Stimulated activated memory B cell treated with anti-CD40 and anti-IgM and Interleukin-4, amounts not matched to agents 10 μg/mL and 1 μg/mL and 100 μg/mL, for 72 hours (primary cell): ENCODE results near the gene SUN5.

Source experiments
- ATAC-seq: fragments of 150-1000 bp; cut with Tn5 transposase; 2 replicates; pipeline ENCODE4 v1.10.0; 2021
- H3K27ac Mint-ChIP-seq: one replicate; pipeline ENCODE4 v1.8.0; 2022; ENCODE audit warnings: mild to moderate bottlenecking, mixed read lengths
- H3K27me3 Mint-ChIP-seq: one replicate; pipeline ENCODE4 v1.8.0; 2022; ENCODE audit warnings: mixed read lengths
- H3K36me3 Mint-ChIP-seq: one replicate; pipeline ENCODE4 v1.8.0; 2022; ENCODE audit warnings: mixed read lengths
- H3K4me1 Mint-ChIP-seq: one replicate; pipeline ENCODE4 v1.8.0; 2022; ENCODE audit warnings: mixed read lengths
- H3K4me3 Mint-ChIP-seq: one replicate; pipeline ENCODE4 v1.8.0; 2022; ENCODE audit warnings: mild to moderate bottlenecking, moderate library complexity, mixed read lengths
- H3K9me3 Mint-ChIP-seq: one replicate; pipeline ENCODE4 v1.8.0; 2022; ENCODE audit warnings: mixed read lengths

The SUN5 gene

GRCh38 chr20:33010133-33010504 lies 5.9 kb upstream of the SUN5 start:
- Mint-ChIP-seq H3K4me3 (no peak overlapping the region), H3K27ac (no peak overlapping the region)

GRCh38 chr20:33009214-33010132 lies 5.2 kb upstream of the SUN5 start:
- peaks cover 4% of the 10 kb centered on the region for H3K9me3 Mint-ChIP-seq
- H3K4me3 Mint-ChIP-seq, result no peak overlapping the region
- ATAC-seq, result no peak
- peaks cover 8% of the 10 kb centered on the region for H3K4me1 Mint-ChIP-seq
- H3K27ac Mint-ChIP-seq, result no peak overlapping the region
- no peaks in the 10 kb centered on the region for H3K27me3 Mint-ChIP-seq
- H3K36me3 Mint-ChIP-seq, result peaks cover 5% of the 10 kb centered on the region

More at GRCh38 chr20:33010133-33010504, 5.9 kb upstream of the SUN5 start:
- Mint-ChIP-seq H3K9me3 (peaks cover 3% of the 10 kb centered on the region), H3K36me3 (peaks cover 4% of the 10 kb centered on the region), H3K27me3 (peaks cover 5% of the 10 kb centered on the region), H3K4me1 (peaks cover 8% of the 10 kb centered on the region)
- ATAC-seq, result no peak

GRCh38 chr20:33008336-33009213 lies 4.3 kb upstream of the SUN5 start:
- Mint-ChIP-seq H3K36me3 (peaks cover 5% of the 10 kb centered on the region), H3K9me3 (peaks cover 4% of the 10 kb centered on the region), H3K27me3 (no peaks in the 10 kb centered on the region), H3K4me1 (peaks cover 8% of the 10 kb centered on the region), H3K4me3 (no peak overlapping the region), H3K27ac (no peak overlapping the region)
- ATAC-seq, result no peak

- Mint-ChIP-seq H3K9me3 (peaks cover 4% of the 10 kb centered on the region), H3K4me1 (peaks cover 8% of the 10 kb centered on the region), H3K4me3 (no peak within 1 kb of the TSS), H3K27ac (no peak within 1 kb of the TSS), H3K36me3 (peaks cover 5% of the 10 kb centered on the region), H3K27me3 (no peaks in the 10 kb centered on the region)
- ATAC-seq, result no peak
Measured at GRCh38 chr20:33007376-33008335, 3.4 kb upstream of the SUN5 start, which contains the start of gene BPIFB2. BPIFB2 (plus strand) TSS chr20:33007704; CDS start chr20:33008575, 871 bp downstream.

GRCh38 chr20:33006776-33007375 lies 2.6 kb upstream of the SUN5 start:
- no peak overlapping the region for H3K27ac Mint-ChIP-seq
- H3K27me3 Mint-ChIP-seq, result no peaks in the 10 kb centered on the region
- no peak overlapping the region for H3K4me3 Mint-ChIP-seq
- ATAC-seq, result no peak
- peaks cover 4% of the 10 kb centered on the region for H3K9me3 Mint-ChIP-seq
- peaks cover 8% of the 10 kb centered on the region for H3K4me1 Mint-ChIP-seq
- H3K36me3 Mint-ChIP-seq, result peaks cover 5% of the 10 kb centered on the region

- peaks cover 4% of the 10 kb centered on the region for H3K9me3 Mint-ChIP-seq
- no peak for ATAC-seq
- peaks cover 5% of the 10 kb centered on the region for H3K36me3 Mint-ChIP-seq
- no peak overlapping the region for H3K27ac Mint-ChIP-seq
- H3K4me3 Mint-ChIP-seq, result no peak overlapping the region
- H3K4me1 Mint-ChIP-seq, result peaks cover 8% of the 10 kb centered on the region
- H3K27me3 Mint-ChIP-seq, result no peaks in the 10 kb centered on the region
Measured at GRCh38 chr20:33005908-33006775, 1.9 kb upstream of the SUN5 start.

GRCh38 chr20:33005132-33005566 lies 916 bp upstream of the SUN5 start:
- no peaks in the 10 kb centered on the region for H3K27me3 Mint-ChIP-seq
- no peak overlapping the region for H3K4me3 Mint-ChIP-seq
- no peak overlapping the region for H3K27ac Mint-ChIP-seq
- peaks cover 4% of the 10 kb centered on the region for H3K9me3 Mint-ChIP-seq
- H3K36me3 Mint-ChIP-seq, result peaks cover 5% of the 10 kb centered on the region
- H3K4me1 Mint-ChIP-seq, result peaks cover 11% of the 10 kb centered on the region
- no peak for ATAC-seq

- Mint-ChIP-seq H3K27me3 (no peaks in the 10 kb centered on the region), H3K36me3 (peaks cover 5% of the 10 kb centered on the region), H3K4me3 (no peak overlapping the region), H3K4me1 (peaks cover 12% of the 10 kb centered on the region), H3K9me3 (peaks cover 4% of the 10 kb centered on the region), H3K27ac (no peak overlapping the region)
- no peak for ATAC-seq
Measured at GRCh38 chr20:33002087-33002808, 2.0 kb downstream of the SUN5 start.

- no peak overlapping the region for H3K27ac Mint-ChIP-seq
- peaks cover 10% of the 10 kb centered on the region for H3K9me3 Mint-ChIP-seq
- H3K27me3 Mint-ChIP-seq, result no peaks in the 10 kb centered on the region
- H3K36me3 Mint-ChIP-seq, result peaks cover 11% of the 10 kb centered on the region
- no peak overlapping the region for H3K4me3 Mint-ChIP-seq
- peaks cover 14% of the 10 kb centered on the region for H3K4me1 Mint-ChIP-seq
- no peak for ATAC-seq
Measured at GRCh38 chr20:33000802-33001466, 3.3 kb downstream of the SUN5 start.

- Mint-ChIP-seq H3K9me3 (peaks cover 12% of the 10 kb centered on the region), H3K4me3 (no peak overlapping the region), H3K36me3 (peaks cover 11% of the 10 kb centered on the region), H3K27me3 (no peaks in the 10 kb centered on the region), H3K4me1 (peaks cover 14% of the 10 kb centered on the region), H3K27ac (no peak overlapping the region)
- ATAC-seq, result no peak
Measured at GRCh38 chr20:32999603-33000250, 4.5 kb downstream of the SUN5 start.

- Mint-ChIP-seq H3K4me1 (peaks cover 23% of the 10 kb centered on the region), H3K27me3 (no peaks in the 10 kb centered on the region), H3K9me3 (peaks cover 13% of the 10 kb centered on the region), H3K4me3 (no peak overlapping the region), H3K27ac (no peak overlapping the region), H3K36me3 (peaks cover 13% of the 10 kb centered on the region)
- no peak for ATAC-seq
Measured at GRCh38 chr20:32997431-32997830, 6.8 kb downstream of the SUN5 start.

GRCh38 chr20:32995802-32996201 lies 8.4 kb downstream of the SUN5 start:
- Mint-ChIP-seq H3K4me1 (peaks cover 40% of the 10 kb centered on the region), H3K27ac (no peak overlapping the region), H3K9me3 (peaks cover 13% of the 10 kb centered on the region), H3K27me3 (no peaks in the 10 kb centered on the region), H3K4me3 (no peak overlapping the region), H3K36me3 (peaks cover 17% of the 10 kb centered on the region)
- no peak for ATAC-seq
